Keratinocyte (primary cell): ENCODE data around the gene MAGI1. TPM values are rescaled to one million over a fixed set of nuclear protein-coding genes. Genes with fewer than 3 reads are reported as not detected.

ENCODE experiments used
- DNase-seq: peaks from one replicate; pipeline ENCODE4 v3.0.0-alpha.2; 2011; ENCODE audit warnings: low read depth, missing footprints, low spot score
- FAIRE-seq: peaks from 2 replicates; lab custom pipeline; 2011; peaks lifted over from hg19 to GRCh38; lab: Jason Lieb, UNC
- H2AFZ ChIP-seq: 2 replicates; pipeline ENCODE4 v1.6.0; 2012; ENCODE audit warnings: low read length, control low read depth, inconsistent platforms; ENCODE audit not compliant: control insufficient read depth
- H3K27ac ChIP-seq: 2 replicates; pipeline ENCODE4 v1.5.1; 2011; ENCODE audit warnings: low read length; ENCODE audit not compliant: control insufficient read depth, insufficient read depth
- H3K27me3 ChIP-seq: 3 replicates; pipeline ENCODE4 v1.6.0; 2011; ENCODE audit warnings: low read length; ENCODE audit not compliant: control insufficient read depth, insufficient read depth; ENCODE audit errors: extremely low read depth
- H3K36me3 ChIP-seq, 2 experiments: 2 replicates in 1 of 2; 3 replicates in 1 of 2; pipeline ENCODE4 v1.5.1; 2011; ENCODE audit warnings: low read length in 2 of 2, mild to moderate bottlenecking in 1 of 2; ENCODE audit not compliant: control insufficient read depth in 2 of 2, insufficient read depth in 2 of 2; ENCODE audit errors: extremely low read depth in 1 of 2
- H3K4me1 ChIP-seq: 3 replicates; pipeline ENCODE4 v1.5.1; 2011; ENCODE audit warnings: low read length; ENCODE audit not compliant: control insufficient read depth, insufficient read depth; ENCODE audit errors: extremely low read depth
- H3K4me2 ChIP-seq: 3 replicates; pipeline ENCODE4 v1.6.0; 2011; ENCODE audit warnings: low read depth, low read length; ENCODE audit not compliant: control insufficient read depth, insufficient read depth; ENCODE audit errors: extremely low read depth
- H3K4me3 ChIP-seq, 3 experiments: fragments of 200-600 bp in 1 of 3; sonication (generic) in 1 of 3; 2 replicates in 2 of 3; 3 replicates in 1 of 3; pipeline ENCODE4 v1.5.1; 2011 to 2016; ENCODE audit warnings: low read length in 3 of 3, mild to moderate bottlenecking in 3 of 3, control low read depth in 2 of 3, inconsistent platforms in 1 of 3, low read depth in 1 of 3, mixed read lengths in 1 of 3, mixed run types in 1 of 3, moderate library complexity in 1 of 3; ENCODE audit not compliant: control insufficient read depth in 2 of 3, insufficient read depth in 2 of 3; ENCODE audit errors: extremely low read depth in 1 of 3
- H3K79me2 ChIP-seq: 2 replicates; pipeline ENCODE4 v1.6.0; 2012; ENCODE audit warnings: low read length; ENCODE audit not compliant: control insufficient read depth, insufficient read depth
- H3K9ac ChIP-seq: 3 replicates; pipeline ENCODE4 v1.6.0; 2011; ENCODE audit warnings: low read length; ENCODE audit not compliant: control insufficient read depth, insufficient read depth; ENCODE audit errors: extremely low read depth
- H3K9me1 ChIP-seq: 3 replicates; pipeline ENCODE4 v1.6.0; 2011; ENCODE audit warnings: low read length; ENCODE audit not compliant: control insufficient read depth, insufficient read depth; ENCODE audit errors: extremely low read depth
- H3K9me3 ChIP-seq: 2 replicates; pipeline ENCODE4 v1.5.1; 2012; ENCODE audit warnings: low read depth, low read length; ENCODE audit not compliant: control insufficient read depth
- H4K20me1 ChIP-seq: 3 replicates; pipeline ENCODE4 v1.6.0; 2011; ENCODE audit warnings: low read length; ENCODE audit not compliant: control insufficient read depth, insufficient read depth; ENCODE audit errors: extremely low read depth
- EZH2 ChIP-seq: IDR thresholded peaks from one replicate; pipeline ENCODE4 v1.6.1; 2012; ENCODE audit warnings: inconsistent platforms, mild to moderate bottlenecking, low read length, moderate library complexity
- dilution Hi-C: fragments of 300-500 bp; cut with MboI; formaldehyde crosslinking; loops from one replicate; pipeline ENCODE4 v1.7.0; 2020; ENCODE audit warnings: low sequenced_read_pairs; ENCODE audit not compliant: extremely low pct_ligation_motif_present
- polyA plus RNA-seq, 5 experiments: library from polyadenylated mRNA; depleted of rRNA in 3 of 5; stranded (reverse) in 3 of 5; stranded (forward) in 1 of 5; unstranded in 1 of 5; fragments of >200 nt; gene quantifications; 1 replicate in 1 of 5; 2 replicates in 3 of 5; 3 replicates in 1 of 5; pipeline versions ENCODE4 v1.2.1 to v1.2.3, GENCODE V29; 2011 to 2012; ENCODE audit warnings: missing spikeins in 2 of 5, low read depth in 1 of 5, low replicate concordance in 1 of 5
- TF ChIP-seq, protein P1 (sequence below), 3 experiments: IDR thresholded peaks in 1 of 3; conservative IDR thresholded peaks in 1 of 3; optimal IDR thresholded peaks in 1 of 3; 2 replicates in 2 of 3; 3 replicates in 1 of 3; pipeline versions ENCODE3 to v1.5.1; 2011; ENCODE audit warnings: low read length in 3 of 3, mild to moderate bottlenecking in 3 of 3, moderate library complexity in 2 of 3, control low read depth in 1 of 3, inconsistent platforms in 1 of 3; ENCODE audit not compliant: insufficient read depth in 2 of 3; ENCODE audit errors: extremely low read depth in 1 of 3

The MAGI1 gene
- polyA plus RNA-seq, 1 donor (not counting 4 experiments of a cell fraction or from before 2014, with no cell fraction given), result 10.9 TPM

DNA sequence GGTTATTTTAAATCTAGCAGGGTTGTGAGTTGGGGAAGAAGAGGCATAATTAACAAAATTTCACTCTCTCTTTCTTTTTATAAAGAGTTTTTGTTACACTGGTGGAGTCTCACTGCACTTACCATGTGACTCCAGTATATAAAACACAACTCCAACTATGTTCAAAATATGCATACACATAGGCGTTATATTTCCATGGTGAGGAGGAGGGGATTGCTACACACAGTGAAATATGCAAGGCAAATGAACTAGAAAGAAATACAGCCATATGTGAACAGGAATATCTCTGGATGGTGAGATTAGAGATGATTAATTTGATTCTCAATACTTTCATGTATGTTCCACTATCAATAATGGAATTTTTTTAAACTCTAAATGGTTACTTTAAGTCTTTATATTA lies 385.0 kb downstream of the MAGI1 start:
- Histone ChIP-seq H4K20me1 (no peaks in the 10 kb centered on the region), H3K27ac (no peak overlapping the region), H3K9me1 (no peaks in the 10 kb centered on the region), H3K79me2 (no peaks in the 10 kb centered on the region), H3K9ac (no peak overlapping the region), H3K4me1 (no peaks in the 10 kb centered on the region), H3K9me3 (no peaks in the 10 kb centered on the region), H3K27me3 (no peaks in the 10 kb centered on the region), H2AFZ (no peak overlapping the region), H3K36me3 (no peaks in the 10 kb centered on the region), H3K4me2 (no peak overlapping the region), H3K4me3 (no peak overlapping the region)
- FAIRE-seq (no peak), DNase-seq (no peak)
- no peak for TF ChIP-seq EZH2
- TF ChIP-seq, protein P1, sequence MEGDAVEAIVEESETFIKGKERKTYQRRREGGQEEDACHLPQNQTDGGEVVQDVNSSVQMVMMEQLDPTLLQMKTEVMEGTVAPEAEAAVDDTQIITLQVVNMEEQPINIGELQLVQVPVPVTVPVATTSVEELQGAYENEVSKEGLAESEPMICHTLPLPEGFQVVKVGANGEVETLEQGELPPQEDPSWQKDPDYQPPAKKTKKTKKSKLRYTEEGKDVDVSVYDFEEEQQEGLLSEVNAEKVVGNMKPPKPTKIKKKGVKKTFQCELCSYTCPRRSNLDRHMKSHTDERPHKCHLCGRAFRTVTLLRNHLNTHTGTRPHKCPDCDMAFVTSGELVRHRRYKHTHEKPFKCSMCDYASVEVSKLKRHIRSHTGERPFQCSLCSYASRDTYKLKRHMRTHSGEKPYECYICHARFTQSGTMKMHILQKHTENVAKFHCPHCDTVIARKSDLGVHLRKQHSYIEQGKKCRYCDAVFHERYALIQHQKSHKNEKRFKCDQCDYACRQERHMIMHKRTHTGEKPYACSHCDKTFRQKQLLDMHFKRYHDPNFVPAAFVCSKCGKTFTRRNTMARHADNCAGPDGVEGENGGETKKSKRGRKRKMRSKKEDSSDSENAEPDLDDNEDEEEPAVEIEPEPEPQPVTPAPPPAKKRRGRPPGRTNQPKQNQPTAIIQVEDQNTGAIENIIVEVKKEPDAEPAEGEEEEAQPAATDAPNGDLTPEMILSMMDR (optimal IDR thresholded peaks at IDR 0.05 in 1 of 3, IDR thresholded peaks at IDR 0.05 in 1 of 3, conservative IDR thresholded peaks at IDR 0.05 in 1 of 3; ENCODE audit: extremely low read depth in 1 of 3, insufficient read depth in 2 of 3, low read length in 3 of 3), result no peak
- dilution Hi-C loops, result no loop called here

DNA sequence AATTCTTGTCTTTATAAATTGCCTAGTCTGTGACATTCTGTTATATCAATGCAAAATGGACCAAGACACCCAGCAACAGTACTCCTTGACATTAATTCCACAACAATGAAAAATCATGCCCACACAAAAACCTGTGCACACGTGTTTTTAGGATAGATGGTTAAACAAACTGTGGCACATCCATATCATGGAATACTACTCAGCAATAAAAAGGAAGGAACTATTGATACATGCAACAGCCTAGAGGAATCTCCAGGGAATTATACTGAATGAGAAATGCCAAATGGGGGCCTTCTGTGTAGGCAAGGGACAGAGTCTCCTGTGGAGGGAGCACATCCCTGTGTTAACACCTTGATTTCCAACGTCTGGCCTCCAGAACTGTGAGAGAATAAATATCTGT lies 388.5 kb downstream of the MAGI1 start:
- no peaks in the 10 kb centered on the region for H3K79me2 ChIP-seq
- no peak for FAIRE-seq

More for the DNA sequence above, 388.5 kb downstream of the MAGI1 start:
- DNase-seq, result no peak
- no peaks in the 10 kb centered on the region for H4K20me1 ChIP-seq
- no peak overlapping the region for H3K9ac ChIP-seq
- no peak overlapping the region for H3K4me2 ChIP-seq
- no peaks in the 10 kb centered on the region for H3K9me1 ChIP-seq
- H3K27ac ChIP-seq, result no peak overlapping the region
- no peaks in the 10 kb centered on the region for H3K4me1 ChIP-seq
- no peaks in the 10 kb centered on the region for H3K36me3 ChIP-seq
- no peaks in the 10 kb centered on the region for H3K9me3 ChIP-seq
- H2AFZ ChIP-seq, result no peak overlapping the region
- no peak overlapping the region for H3K4me3 ChIP-seq
- dilution Hi-C loops, result no loop called here
- H3K27me3 ChIP-seq, result no peaks in the 10 kb centered on the region
- TF ChIP-seq, protein P1 (optimal IDR thresholded peaks at IDR 0.05 in 1 of 3, IDR thresholded peaks at IDR 0.05 in 1 of 3, conservative IDR thresholded peaks at IDR 0.05 in 1 of 3; ENCODE audit: extremely low read depth in 1 of 3, insufficient read depth in 2 of 3, low read length in 3 of 3), result no peak
- TF ChIP-seq EZH2, result no peak
